Parathyroid adenoma (tissue), 2 donors: ENCODE data around the gene SORCS2.

ENCODE experiments used
- H2AFZ ChIP-seq: fragments of 300-600 bp; sonication (generic); one replicate; pipeline ENCODE4 v1.7.0; 2017; ENCODE audit warnings: antibody characterized with exemption, mild to moderate bottlenecking
- H3K27ac ChIP-seq: fragments of 300-600 bp; sonication (generic); one replicate; pipeline ENCODE4 v1.7.0; 2017
- H3K27me3 ChIP-seq: fragments of 300-600 bp; sonication (generic); one replicate; pipeline ENCODE4 v1.7.0; 2017; ENCODE audit warnings: low read length; ENCODE audit not compliant: control insufficient read depth, insufficient read depth
- H3K36me3 ChIP-seq: fragments of 300-600 bp; sonication (generic); one replicate; pipeline ENCODE4 v1.7.0; 2017; ENCODE audit warnings: low read length; ENCODE audit not compliant: control insufficient read depth, insufficient read depth
- H3K4me1 ChIP-seq: fragments of 300-600 bp; sonication (generic); one replicate; pipeline ENCODE4 v1.7.0; 2017; ENCODE audit warnings: control low read depth
- H3K4me2 ChIP-seq: fragments of 300-600 bp; sonication (generic); one replicate; pipeline ENCODE4 v1.7.0; 2017; ENCODE audit warnings: low read length
- H3K4me3 ChIP-seq: fragments of 300-600 bp; sonication (generic); one replicate; pipeline ENCODE4 v1.7.0; 2017; ENCODE audit warnings: low read depth, low read length
- H3K79me2 ChIP-seq: fragments of 300-600 bp; sonication (generic); one replicate; pipeline ENCODE4 v1.7.0; 2017; ENCODE audit warnings: control low read depth
- H3K9ac ChIP-seq: fragments of 300-600 bp; sonication (generic); one replicate; pipeline ENCODE4 v1.7.0; 2017; ENCODE audit warnings: mild to moderate bottlenecking
- H3K9me3 ChIP-seq: fragments of 300-600 bp; sonication (generic); one replicate; pipeline ENCODE4 v1.7.0; 2017; ENCODE audit warnings: low read length; ENCODE audit not compliant: control insufficient read depth
- CTCF ChIP-seq: fragments of 300-600 bp; sonication (generic); IDR thresholded peaks from one replicate; pipeline ENCODE4 v1.7.0; 2017; ENCODE audit warnings: antibody characterized with exemption, mild to moderate bottlenecking
- donor health status: primary hyperparathyroidism.

SORCS2 gene

GRCh38 chr4:7399440-7400234 lies 207.3 kb downstream of the SORCS2 start:
- Histone ChIP-seq H3K4me2 (no peak overlapping the region), H3K4me1 (no peaks in the 10 kb centered on the region), H3K4me3 (no peak overlapping the region), H3K27ac (no peak overlapping the region), H3K36me3 (no peaks in the 10 kb centered on the region), H3K79me2 (no peaks in the 10 kb centered on the region), H3K9ac (no peak overlapping the region), H2AFZ (no peak overlapping the region), H3K27me3 (no peaks in the 10 kb centered on the region), H3K9me3 (no peaks in the 10 kb centered on the region)
- TF ChIP-seq CTCF: no peak

- H3K27me3 ChIP-seq: no peaks in the 10 kb centered on the region
- no peaks in the 10 kb centered on the region for H3K36me3 ChIP-seq
- no peaks in the 10 kb centered on the region for H3K9me3 ChIP-seq
- no peak overlapping the region for H3K4me2 ChIP-seq
- no peak overlapping the region for H3K9ac ChIP-seq
- no peak overlapping the region for H3K27ac ChIP-seq
- TF ChIP-seq CTCF: no peak
- no peaks in the 10 kb centered on the region for H3K4me1 ChIP-seq
- no peaks in the 10 kb centered on the region for H3K79me2 ChIP-seq
- no peak overlapping the region for H2AFZ ChIP-seq
- no peak overlapping the region for H3K4me3 ChIP-seq
These were observed 208.4 kb downstream of the SORCS2 start for GRCh38 chr4:7400671-7401298.

- no peaks in the 10 kb centered on the region for H3K79me2 ChIP-seq
- no peak overlapping the region for H3K4me3 ChIP-seq
- no peaks in the 10 kb centered on the region for H3K36me3 ChIP-seq
- H2AFZ ChIP-seq: no peak overlapping the region
- H3K27ac ChIP-seq: no peak overlapping the region
- H3K27me3 ChIP-seq: no peaks in the 10 kb centered on the region
- no peaks in the 10 kb centered on the region for H3K9me3 ChIP-seq
- H3K4me1 ChIP-seq: no peaks in the 10 kb centered on the region
- TF ChIP-seq CTCF: no peak
- H3K9ac ChIP-seq: no peak overlapping the region
- H3K4me2 ChIP-seq: no peak overlapping the region
These were observed 210.2 kb downstream of the SORCS2 start for GRCh38 chr4:7402526-7402925.

DNA sequence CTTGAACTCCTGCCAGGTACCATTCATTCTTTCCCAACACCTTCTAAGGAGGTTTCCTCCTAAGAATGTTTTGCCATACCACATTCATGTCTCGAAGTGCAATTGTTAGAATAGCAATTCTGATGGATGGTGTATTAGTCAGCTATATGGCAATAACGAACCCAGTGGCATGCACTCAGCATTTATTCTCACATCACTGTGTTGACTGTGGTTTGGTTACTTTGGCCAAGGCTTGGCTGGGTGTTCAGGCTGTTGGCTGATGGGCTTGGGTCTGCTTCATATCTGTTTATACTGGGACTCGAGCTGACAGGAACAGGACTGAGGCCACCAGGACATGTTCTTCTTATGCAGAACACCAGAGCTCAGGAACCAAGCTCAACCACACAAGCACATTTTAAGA lies 210.7 kb downstream of the SORCS2 start:
- no peak for TF ChIP-seq CTCF
- Histone ChIP-seq H3K27me3 (no peaks in the 10 kb centered on the region), H3K9ac (no peak overlapping the region), H3K4me1 (no peaks in the 10 kb centered on the region), H3K79me2 (no peaks in the 10 kb centered on the region), H3K9me3 (no peaks in the 10 kb centered on the region), H3K4me3 (no peak overlapping the region), H3K36me3 (no peaks in the 10 kb centered on the region), H3K27ac (no peak overlapping the region), H3K4me2 (no peak overlapping the region), H2AFZ (no peak overlapping the region)
